HepG2 (cell line): ENCODE results near the gene ZFPL1.

ENCODE experiments used
- ARID5B ChIP-seq: IDR thresholded peaks from 2 replicates; pipeline ENCODE4 v1.4.0; 2020; ENCODE audit warnings: mild to moderate bottlenecking, missing genetic modification reagents
- CTCF ChIP-seq: sonication (generic); formaldehyde crosslinking; IDR thresholded peaks from 2 replicates; pipeline ENCODE4 v1.5.0; 2020; ENCODE audit warnings: mild to moderate bottlenecking, missing genetic modification reagents, moderate library complexity
- MAZ ChIP-seq, 2 experiments: sonication (generic) in 1 of 2; formaldehyde crosslinking in 1 of 2; IDR thresholded peaks; 2 replicates each; pipeline versions ENCODE4 v1.5.0 to v1.6.1; 2012 to 2020; ENCODE audit warnings: low read depth in 2 of 2, mild to moderate bottlenecking in 2 of 2, borderline replicate concordance in 1 of 2, improper control_type of control experiment in 1 of 2, low read length in 1 of 2, missing genetic modification reagents in 1 of 2, moderate library complexity in 1 of 2
- PHF20 ChIP-seq: sonication (generic); formaldehyde crosslinking; IDR thresholded peaks from 2 replicates; pipeline ENCODE4 v1.5.0; 2020; ENCODE audit warnings: mild to moderate bottlenecking, missing genetic modification reagents
- RAD21 ChIP-seq: fragments of 450-650 bp; formaldehyde crosslinking; IDR thresholded peaks from 2 replicates; pipeline ENCODE4 v1.5.0; 2020; ENCODE audit warnings: mild to moderate bottlenecking
- RERE ChIP-seq: IDR thresholded peaks from 2 replicates; pipeline ENCODE4 v1.6.1; 2016; ENCODE audit warnings: low read depth, missing genetic modification reagents, missing compliant biosample characterization
- SAFB2 ChIP-seq: sonication (generic); formaldehyde crosslinking; IDR thresholded peaks from 2 replicates; pipeline ENCODE4 v1.5.1; 2020; ENCODE audit warnings: missing genetic modification reagents, low read depth, mild to moderate bottlenecking, borderline replicate concordance
- SKIL ChIP-seq: sonication (generic); formaldehyde crosslinking; IDR thresholded peaks from 2 replicates; pipeline ENCODE4 v1.8.0; 2022; ENCODE audit warnings: missing genetic modification reagents, mild to moderate bottlenecking, moderate library complexity, borderline replicate concordance
- ZKSCAN8 ChIP-seq: IDR thresholded peaks from 2 replicates; pipeline ENCODE4 v1.6.1; 2016; ENCODE audit warnings: borderline replicate concordance, missing genetic modification reagents, missing compliant biosample characterization
- ZNF564 ChIP-seq: sonication (generic); formaldehyde crosslinking; IDR thresholded peaks from 2 replicates; pipeline ENCODE4 v1.8.1; 2023; ENCODE audit warnings: mild to moderate bottlenecking, missing genetic modification reagents
- ZNF614 ChIP-seq: IDR thresholded peaks from 2 replicates; pipeline ENCODE4 v1.6.1; 2018; ENCODE audit warnings: missing biosample characterization, missing genetic modification reagents, inconsistent platforms, borderline replicate concordance
- ZSCAN5A ChIP-seq: sonication (generic); formaldehyde crosslinking; IDR thresholded peaks from 2 replicates; pipeline ENCODE4 v1.8.0; 2022; ENCODE audit warnings: mild to moderate bottlenecking, missing genetic modification reagents, borderline replicate concordance

GRCh38 chr11:65069217-65069616 lies 14.8 kb upstream of the ZFPL1 start:
- TF ChIP-seq SAFB2 (CRISPR knock-in tag): no peak
- TF ChIP-seq CTCF (CRISPR knock-in tag): no peak
- TF ChIP-seq MAZ (IDR thresholded peaks at IDR 0.05; ENCODE audit: borderline replicate concordance, low read depth, low read length): no peak
- TF ChIP-seq MAZ (CRISPR knock-in tag; IDR thresholded peaks at IDR 0.05; ENCODE audit: low read depth): no peak
- TF ChIP-seq ZKSCAN8 (CRISPR knock-in tag): no peak
- TF ChIP-seq ZNF614 (CRISPR knock-in tag): no peak
- TF ChIP-seq ARID5B: no peak
- TF ChIP-seq ZSCAN5A (CRISPR knock-in tag): no peak
- no peak for TF ChIP-seq RERE (CRISPR knock-in tag)
- no peak for TF ChIP-seq ZNF564 (CRISPR knock-in tag)
- no peak for TF ChIP-seq PHF20 (CRISPR knock-in tag)
- TF ChIP-seq SKIL: no peak
- TF ChIP-seq RAD21 (CRISPR knock-in tag): no peak
